ENCODE data around the gene LAMB4.

DNA sequence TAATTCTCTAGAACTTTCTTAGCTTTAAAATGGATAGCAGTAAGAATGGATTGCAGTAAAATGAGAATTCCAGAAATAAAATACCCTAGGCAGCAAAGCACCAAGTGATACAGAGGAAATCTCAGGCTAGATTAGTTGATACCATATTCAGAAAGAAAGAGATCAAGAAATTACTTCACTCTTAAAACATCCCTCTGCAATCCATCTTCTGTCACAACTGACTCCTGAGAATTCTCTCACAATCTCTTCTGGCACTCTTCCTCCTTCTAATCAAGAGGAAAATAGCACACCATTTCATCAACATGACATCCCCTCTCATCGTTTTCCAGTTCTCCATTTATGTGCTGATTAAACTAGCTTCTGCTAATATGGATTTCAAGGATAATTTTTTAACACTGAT is 85.0 kb downstream of the LAMB4 start:
- TF ChIP-seq, protein P1, sequence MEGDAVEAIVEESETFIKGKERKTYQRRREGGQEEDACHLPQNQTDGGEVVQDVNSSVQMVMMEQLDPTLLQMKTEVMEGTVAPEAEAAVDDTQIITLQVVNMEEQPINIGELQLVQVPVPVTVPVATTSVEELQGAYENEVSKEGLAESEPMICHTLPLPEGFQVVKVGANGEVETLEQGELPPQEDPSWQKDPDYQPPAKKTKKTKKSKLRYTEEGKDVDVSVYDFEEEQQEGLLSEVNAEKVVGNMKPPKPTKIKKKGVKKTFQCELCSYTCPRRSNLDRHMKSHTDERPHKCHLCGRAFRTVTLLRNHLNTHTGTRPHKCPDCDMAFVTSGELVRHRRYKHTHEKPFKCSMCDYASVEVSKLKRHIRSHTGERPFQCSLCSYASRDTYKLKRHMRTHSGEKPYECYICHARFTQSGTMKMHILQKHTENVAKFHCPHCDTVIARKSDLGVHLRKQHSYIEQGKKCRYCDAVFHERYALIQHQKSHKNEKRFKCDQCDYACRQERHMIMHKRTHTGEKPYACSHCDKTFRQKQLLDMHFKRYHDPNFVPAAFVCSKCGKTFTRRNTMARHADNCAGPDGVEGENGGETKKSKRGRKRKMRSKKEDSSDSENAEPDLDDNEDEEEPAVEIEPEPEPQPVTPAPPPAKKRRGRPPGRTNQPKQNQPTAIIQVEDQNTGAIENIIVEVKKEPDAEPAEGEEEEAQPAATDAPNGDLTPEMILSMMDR (IDR thresholded peaks at IDR 0.05; ENCODE audit: low read depth, low read length, poor library complexity, severe bottlenecking) = no peak
- TF ChIP-seq EZH2phosphoT487 (IDR thresholded peaks at IDR 0.05; ENCODE audit: borderline replicate concordance, low read length) = no peak
